Trophoblast cell (in vitro differentiated cells and primary cell): ENCODE data around the gene MYRF.

ENCODE experiments used
- DNase-seq, 2 donors: peaks; one replicate each; pipeline ENCODE4 v3.0.0-alpha.2; 2016
- H2AFZ ChIP-seq: 2 replicates; pipeline ENCODE4 v1.6.1; 2013; ENCODE audit warnings: low read length, moderate library complexity, mild to moderate bottlenecking; ENCODE audit not compliant: insufficient read depth, poor library complexity
- H2AK5ac ChIP-seq: 2 replicates; pipeline ENCODE4 v1.6.1; 2013; ENCODE audit warnings: mild to moderate bottlenecking, low read length
- H2BK120ac ChIP-seq: 2 replicates; pipeline ENCODE4 v1.6.1; 2013; ENCODE audit warnings: low read length, mild to moderate bottlenecking, moderate library complexity; ENCODE audit not compliant: insufficient read depth, poor library complexity
- H2BK12ac ChIP-seq: 2 replicates; pipeline ENCODE4 v1.6.1; 2013; ENCODE audit warnings: mild to moderate bottlenecking, low read length, moderate library complexity
- H2BK5ac ChIP-seq: 2 replicates; pipeline ENCODE4 v1.6.1; 2013; ENCODE audit warnings: low read length, low read depth, moderate library complexity, mild to moderate bottlenecking; ENCODE audit not compliant: poor library complexity
- H3K14ac ChIP-seq: 2 replicates; pipeline ENCODE4 v1.6.1; 2013; ENCODE audit warnings: mild to moderate bottlenecking, low read length
- H3K18ac ChIP-seq: 2 replicates; pipeline ENCODE4 v1.6.1; 2013; ENCODE audit warnings: mild to moderate bottlenecking, low read length
- H3K23ac ChIP-seq: 2 replicates; pipeline ENCODE4 v1.6.1; 2013; ENCODE audit warnings: low read length
- H3K27ac ChIP-seq: 2 replicates; pipeline ENCODE4 v1.5.1; 2013; ENCODE audit warnings: low read depth, mild to moderate bottlenecking, inconsistent platforms, low read length, moderate library complexity
- H3K27me3 ChIP-seq: 2 replicates; pipeline ENCODE4 v1.6.1; 2013; ENCODE audit warnings: inconsistent platforms, mild to moderate bottlenecking, low read length, moderate library complexity; ENCODE audit not compliant: insufficient read depth
- H3K36me3 ChIP-seq, 2 experiments: 1 replicate in 1 of 2; 2 replicates in 1 of 2; pipeline ENCODE4 v1.6.1; 2013; ENCODE audit warnings: low read length in 2 of 2, mild to moderate bottlenecking in 2 of 2, moderate library complexity in 1 of 2; ENCODE audit not compliant: insufficient read depth in 2 of 2, control insufficient read depth in 1 of 2
- H3K4ac ChIP-seq: 2 replicates; pipeline ENCODE4 v1.6.1; 2013; ENCODE audit warnings: low read depth, mild to moderate bottlenecking, low read length, moderate library complexity
- H3K4me1 ChIP-seq, 2 experiments: 1 replicate in 1 of 2; 2 replicates in 1 of 2; pipeline ENCODE4 v1.6.1; 2013; ENCODE audit warnings: low read length in 2 of 2, mild to moderate bottlenecking in 2 of 2, moderate library complexity in 1 of 2; ENCODE audit not compliant: insufficient read depth in 2 of 2, control insufficient read depth in 1 of 2
- H3K4me2 ChIP-seq: 2 replicates; pipeline ENCODE4 v1.6.1; 2013; ENCODE audit warnings: inconsistent platforms, mild to moderate bottlenecking, low read length, moderate library complexity
- H3K4me3 ChIP-seq: 2 replicates; pipeline ENCODE4 v1.5.1; 2013; ENCODE audit warnings: mild to moderate bottlenecking, low read depth, low read length, inconsistent platforms
- H3K79me1 ChIP-seq: one replicate; pipeline ENCODE4 v1.6.1; 2013; ENCODE audit warnings: low read length
- H3K79me2 ChIP-seq: 2 replicates; pipeline ENCODE4 v1.6.1; 2013; ENCODE audit warnings: low read length, mild to moderate bottlenecking; ENCODE audit not compliant: control insufficient read depth, insufficient read depth, poor library complexity
- H3K9ac ChIP-seq: 2 replicates; pipeline ENCODE4 v1.6.1; 2013; ENCODE audit warnings: mild to moderate bottlenecking, low read length
- H3K9me3 ChIP-seq: 2 replicates; pipeline ENCODE4 v1.6.1; 2013; ENCODE audit warnings: low read depth, mild to moderate bottlenecking, control low read depth, inconsistent platforms, low read length; ENCODE audit not compliant: insufficient read depth
- H4K12ac ChIP-seq: 2 replicates; pipeline ENCODE4 v1.6.1; 2013; ENCODE audit warnings: low read depth, mild to moderate bottlenecking, low read length, moderate library complexity
- H4K8ac ChIP-seq: 2 replicates; pipeline ENCODE4 v1.6.1; 2013; ENCODE audit warnings: low read depth, mild to moderate bottlenecking, low read length, moderate library complexity
- H4K91ac ChIP-seq: one replicate; pipeline ENCODE4 v1.6.1; 2013; ENCODE audit warnings: low read depth, mild to moderate bottlenecking, low read length, moderate library complexity
- WGBS: extraction: QIAGEN DNeasy Blood & Tissue Kit; methylation state at CpG from one replicate; pipeline ENCODE4 v1.1.7; 2013; ENCODE audit warnings: missing lambda C conversion rate; ENCODE audit not compliant: insufficient read length, insufficient coverage; ENCODE audit errors: extremely low coverage; 5-methylcytosine and 5-hydroxymethylcytosine counted together

MYRF gene

DNA sequence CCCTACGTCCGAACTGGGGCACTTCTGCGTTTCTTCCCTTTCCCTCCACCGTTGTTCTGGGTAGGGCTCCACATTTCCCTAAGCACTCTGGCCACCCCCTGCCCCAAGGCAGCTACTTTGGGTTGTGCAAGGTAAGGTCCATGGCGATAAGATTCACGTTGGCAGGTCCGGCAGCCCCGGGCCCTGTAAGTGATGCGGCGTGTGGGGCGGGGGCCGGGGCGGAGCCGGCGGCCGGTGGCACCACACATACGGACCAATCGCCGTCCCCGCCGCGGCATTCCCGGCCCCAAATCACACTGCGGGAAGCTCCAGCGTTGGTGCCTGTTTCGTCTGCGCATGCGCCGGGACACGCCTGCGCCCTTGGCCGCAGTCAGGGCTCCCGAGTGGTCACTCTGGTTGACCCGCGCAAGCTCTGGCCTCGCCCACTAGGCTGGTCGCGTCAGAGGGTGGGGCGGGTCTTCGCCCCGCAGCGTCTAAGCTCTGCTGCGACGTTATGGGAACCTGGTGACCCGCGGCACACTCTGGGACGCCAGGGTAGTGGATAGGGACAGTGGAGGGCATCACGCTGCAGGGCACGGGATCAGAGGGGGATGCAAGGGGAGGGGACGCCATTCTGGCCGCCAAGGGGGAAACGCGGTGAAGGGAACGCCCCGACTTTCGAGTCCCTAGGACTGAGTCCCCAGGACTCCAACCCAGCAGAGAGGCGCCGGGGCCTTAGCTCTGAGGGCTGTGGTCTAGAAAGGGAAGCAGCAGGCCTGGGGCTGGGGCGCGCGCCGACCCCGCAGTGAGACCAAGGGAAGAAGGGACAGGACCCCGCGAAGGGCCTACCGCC is 62.7 kb downstream of the MYRF start:
- Histone ChIP-seq H3K36me3 (peaks cover 34 to 38% of the 10 kb centered on the region in 2 experiments), H2AK5ac (peak overlapping the region; percentile 71), H3K27me3 (no peaks in the 10 kb centered on the region), H3K79me1 (peaks cover 26% of the 10 kb centered on the region), H3K23ac (no peak overlapping the region), H2BK120ac (peak overlapping the region; percentile 91), H2BK5ac (peak overlapping the region; percentile 87), H2AFZ (peak overlapping the region; percentile 70), H3K4me3 (peak overlapping the region; percentile 86), H3K14ac (peak overlapping the region; percentile 93), H3K4me1 (peaks cover 0 to 8% of the 10 kb centered on the region in 2 experiments), H3K18ac (peak overlapping the region; percentile 85), H4K91ac (peak overlapping the region; percentile 96), H4K8ac (peak overlapping the region; percentile 90), H4K12ac (peak overlapping the region; percentile 55), H3K27ac (peak overlapping the region; percentile 88), H2BK12ac (peak overlapping the region; percentile 26), H3K4ac (peak overlapping the region; percentile 73), H3K4me2 (peak overlapping the region; percentile 82), H3K9ac (peak overlapping the region; percentile 83), H3K79me2 (peaks cover 11% of the 10 kb centered on the region), H3K9me3 (no peaks in the 10 kb centered on the region)
- WGBS, result no CpG with 5 or more reads among the region's 66 CpGs
- DNase-seq, result peak; percentile 99 to 100

DNA sequence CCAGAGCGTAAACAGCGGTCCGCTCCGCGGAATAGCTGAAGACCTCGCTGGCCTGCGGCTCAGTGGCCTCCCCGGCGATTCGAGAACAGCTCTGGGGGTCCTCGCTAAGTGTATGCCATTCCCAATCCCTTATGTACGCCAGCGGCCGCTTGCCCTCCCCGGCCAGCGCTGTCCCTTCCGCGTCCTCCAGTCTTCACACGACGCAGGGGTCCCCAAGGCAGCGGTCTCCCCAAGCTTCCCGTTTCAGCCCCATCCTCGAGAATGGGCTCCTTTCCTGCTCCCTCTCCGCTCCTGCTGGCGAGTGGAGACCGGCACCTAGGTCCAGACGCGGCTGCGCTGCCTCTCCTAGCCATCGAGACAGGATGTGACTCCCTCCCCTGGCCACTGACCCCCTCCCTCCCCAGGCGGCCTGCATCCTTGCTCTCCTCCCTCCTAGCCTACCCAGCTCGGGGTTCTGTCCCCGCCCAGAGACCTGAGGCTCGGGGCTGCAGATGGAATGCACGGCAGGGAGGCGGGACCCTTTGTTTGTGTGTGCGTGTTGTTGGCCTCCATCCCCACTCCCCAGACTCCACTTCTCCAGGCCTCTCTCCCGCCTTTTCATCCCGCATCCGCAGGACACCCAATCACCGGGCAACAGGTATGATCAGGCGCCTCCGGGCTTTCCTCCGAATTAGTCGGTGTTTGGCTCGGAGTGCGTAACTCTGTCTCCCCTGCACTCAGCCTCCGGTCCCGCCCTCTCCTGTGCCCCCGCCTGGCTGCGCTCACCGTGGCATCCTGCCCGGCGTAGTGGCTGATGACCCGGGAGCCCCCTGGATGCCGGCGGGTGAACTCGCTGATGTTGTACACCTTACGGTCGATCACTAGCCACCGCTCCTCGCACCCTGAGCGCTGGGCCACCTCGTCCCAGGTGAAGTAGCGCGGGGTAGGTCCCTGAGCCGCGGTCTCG is 63.6 kb downstream of the MYRF start:
- H3K79me2 ChIP-seq, result peaks cover 13% of the 10 kb centered on the region
- H3K4me2 ChIP-seq, result peak overlapping the region; percentile 82
- peak; percentile 78 to 81 for DNase-seq
- H3K36me3 ChIP-seq, result peaks cover 25 to 29% of the 10 kb centered on the region in 2 experiments
- H3K4ac ChIP-seq, result peak overlapping the region; percentile 73
- H3K27me3 ChIP-seq, result no peaks in the 10 kb centered on the region
- peak overlapping the region; percentile 87 for H2BK5ac ChIP-seq
- peak overlapping the region; percentile 87 for H3K27ac ChIP-seq
- peak overlapping the region; percentile 96 for H4K91ac ChIP-seq
- H3K18ac ChIP-seq, result peak overlapping the region; percentile 73
- peak overlapping the region; percentile 46 for H4K12ac ChIP-seq
- H4K8ac ChIP-seq, result peak overlapping the region; percentile 83
- H3K14ac ChIP-seq, result peak overlapping the region; percentile 93
- H3K79me1 ChIP-seq, result peaks cover 28% of the 10 kb centered on the region
- no peak overlapping the region for H3K23ac ChIP-seq
- H2BK120ac ChIP-seq, result peak overlapping the region; percentile 91
- H3K9ac ChIP-seq, result peak overlapping the region; percentile 83
- H2AK5ac ChIP-seq, result peak overlapping the region; percentile 71
- no CpG with 5 or more reads among the region's 69 CpGs for WGBS
- no peaks in the 10 kb centered on the region for H3K9me3 ChIP-seq
- H2AFZ ChIP-seq, result peak overlapping the region; percentile 37
- peaks cover 0 to 8% of the 10 kb centered on the region in 2 experiments for H3K4me1 ChIP-seq
- peak overlapping the region; percentile 28 for H2BK12ac ChIP-seq
- peak overlapping the region; percentile 86 for H3K4me3 ChIP-seq

DNA sequence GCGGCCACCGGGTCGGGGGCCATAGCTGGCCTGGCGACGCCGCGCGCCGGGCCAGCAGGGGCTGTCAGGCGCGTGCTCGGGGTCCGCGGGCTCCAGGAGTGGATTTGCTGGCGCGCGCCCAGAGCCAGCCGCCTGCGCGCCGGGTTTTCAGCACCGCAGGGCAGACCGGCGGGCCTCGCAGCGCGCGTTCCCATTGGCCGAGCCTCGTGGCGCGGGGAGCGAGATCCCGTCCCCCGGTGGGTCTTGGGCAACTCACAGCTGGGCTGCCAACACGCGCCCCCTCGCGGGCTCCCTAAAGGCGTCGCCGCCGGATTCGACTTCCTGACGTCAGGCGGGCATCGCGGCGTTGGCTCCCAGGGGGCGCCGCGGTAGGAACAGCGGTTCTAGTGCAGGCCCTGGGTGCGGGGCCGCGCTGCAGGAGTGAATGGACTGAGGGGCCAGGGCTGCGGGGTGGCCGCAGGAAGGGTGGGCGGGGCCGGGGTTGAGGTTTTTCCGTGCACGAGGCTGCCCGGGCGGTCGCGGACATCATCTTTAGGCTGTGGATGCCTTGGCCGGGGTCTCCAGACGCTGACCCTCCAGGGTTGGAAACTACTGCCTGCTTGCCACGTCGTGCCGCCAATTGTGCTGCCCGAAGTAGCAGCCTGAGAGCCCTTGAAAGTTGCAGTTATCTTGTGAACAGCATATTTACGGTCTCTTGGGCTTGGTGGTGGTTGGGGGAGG is 64.5 kb downstream of the MYRF start, which contains the start of gene FADS1:
Gene FADS1 (minus strand): TSS at position 268 of the 720 bp plus-strand sequence. CDS start 74 bp downstream, at position 194.
- Histone ChIP-seq H2BK12ac (peak within 1 kb of the TSS; percentile 28), H4K8ac (peak within 1 kb of the TSS; percentile 83), H2BK5ac (peak within 1 kb of the TSS; percentile 87), H3K27me3 (no peaks in the 10 kb centered on the region), H3K18ac (peak within 1 kb of the TSS; percentile 73), H3K9ac (peak within 1 kb of the TSS; percentile 83), H2AK5ac (peak within 1 kb of the TSS; percentile 71), H3K79me2 (peaks cover 13% of the 10 kb centered on the region), H3K79me1 (peaks cover 28% of the 10 kb centered on the region), H2BK120ac (peak within 1 kb of the TSS; percentile 91), H4K12ac (peak within 1 kb of the TSS; percentile 71), H3K4me1 (peaks cover 0 to 8% of the 10 kb centered on the region in 2 experiments), H3K27ac (peak within 1 kb of the TSS; percentile 87), H3K4me2 (peak within 1 kb of the TSS; percentile 82), H3K36me3 (peaks cover 17 to 21% of the 10 kb centered on the region in 2 experiments), H3K4me3 (peak within 1 kb of the TSS; percentile 86), H3K9me3 (no peaks in the 10 kb centered on the region), H4K91ac (peak within 1 kb of the TSS; percentile 96), H2AFZ (peak within 1 kb of the TSS; percentile 37), H3K4ac (peak within 1 kb of the TSS; percentile 73), H3K23ac (no peak within 1 kb of the TSS), H3K14ac (peak within 1 kb of the TSS; percentile 93)
- peak; percentile 93 for DNase-seq
- no CpG with 5 or more reads among the region's 73 CpGs for WGBS
